ENCODE data around the gene XPO4. TPM values are rescaled to one million over a fixed set of nuclear protein-coding genes. Genes with fewer than 3 reads are reported as not detected.

The XPO4 gene
- total and polyA plus RNA-seq, 5 donors from 2014 or later, result 4.4 to 26.3 (median 8.1) TPM

- Mint-ChIP-seq H3K4me3 (no peak overlapping the region), H3K27me3 (peaks cover 5% of the 10 kb centered on the region), H3K27ac (no peak overlapping the region), H3K36me3 (peaks cover 12% of the 10 kb centered on the region), H3K4me1 (peaks cover 10 to 35% (median 27%) of the 10 kb centered on the region in 4 donors), H3K9me3 (no peaks in the 10 kb centered on the region)
- no peak overlapping the region for H3K27ac ChIP-seq (ENCODE audit: insufficient read depth, low read length, poor library complexity, severe bottlenecking)
- DNase-seq, result no peak
- H3K27me3 ChIP-seq (ENCODE audit: control insufficient read depth, insufficient read depth, low read length), result no peaks in the 10 kb centered on the region
- H3K4me3 ChIP-seq (ENCODE audit: low read depth, low read length), result no peak overlapping the region
- peaks cover 19% of the 10 kb centered on the region for H3K36me3 ChIP-seq (ENCODE audit: control insufficient read depth, insufficient read depth, low read length)
- no peaks in the 10 kb centered on the region for H3K4me1 ChIP-seq (ENCODE audit: control insufficient read depth, insufficient read depth, low read length, poor library complexity, severe bottlenecking)
- no peaks in the 10 kb centered on the region for H3K9me3 ChIP-seq (ENCODE audit: control insufficient read depth in 2 of 2, low read length in 2 of 2)
- no peak for ATAC-seq (ENCODE audit: low read depth in 2 of 2)
Observed at GRCh38 chr13:20780317-20780716, 122.2 kb downstream of the XPO4 start.

GRCh38 chr13:20779405-20779804 is 123.1 kb downstream of the XPO4 start:
- Mint-ChIP-seq H3K27ac (peak overlapping the region in 1 of 3 donors; percentile 3), H3K9me3 (no peaks in the 10 kb centered on the region), H3K4me1 (peaks cover 18 to 37% (median 35%) of the 10 kb centered on the region in 4 donors), H3K27me3 (peaks cover 2% of the 10 kb centered on the region), H3K4me3 (no peak overlapping the region), H3K36me3 (peaks cover 12% of the 10 kb centered on the region)
- H3K4me1 ChIP-seq (ENCODE audit: control insufficient read depth, insufficient read depth, low read length, poor library complexity, severe bottlenecking), result no peaks in the 10 kb centered on the region
- peaks cover 17% of the 10 kb centered on the region for H3K36me3 ChIP-seq (ENCODE audit: control insufficient read depth, insufficient read depth, low read length)
- DNase-seq (no peak), ATAC-seq (ENCODE audit: low read depth in 2 of 2) (no peak)
- H3K4me3 ChIP-seq (ENCODE audit: low read depth, low read length), result no peak overlapping the region
- H3K27ac ChIP-seq (ENCODE audit: insufficient read depth, low read length, poor library complexity, severe bottlenecking), result no peak overlapping the region
- no peaks in the 10 kb centered on the region for H3K9me3 ChIP-seq (ENCODE audit: control insufficient read depth in 2 of 2, low read length in 2 of 2)
- H3K27me3 ChIP-seq (ENCODE audit: control insufficient read depth, insufficient read depth, low read length), result no peaks in the 10 kb centered on the region

- no peak overlapping the region for H3K27ac ChIP-seq (ENCODE audit: insufficient read depth, low read length, poor library complexity, severe bottlenecking)
- H3K36me3 ChIP-seq (ENCODE audit: control insufficient read depth, insufficient read depth, low read length), result peaks cover 9% of the 10 kb centered on the region
- H3K27me3 ChIP-seq (ENCODE audit: control insufficient read depth, insufficient read depth, low read length), result no peaks in the 10 kb centered on the region
- H3K27me3 Mint-ChIP-seq, result no peaks in the 10 kb centered on the region
- H3K4me3 Mint-ChIP-seq, result no peak overlapping the region
- H3K4me3 ChIP-seq (ENCODE audit: low read depth, low read length), result no peak overlapping the region
- H3K36me3 Mint-ChIP-seq, result peaks cover 1% of the 10 kb centered on the region
- no peak overlapping the region for H3K27ac Mint-ChIP-seq
- peaks cover 26 to 38% (median 27%) of the 10 kb centered on the region in 4 donors for H3K4me1 Mint-ChIP-seq
- H3K9me3 ChIP-seq (ENCODE audit: control insufficient read depth in 2 of 2, low read length in 2 of 2), result no peaks in the 10 kb centered on the region
- ATAC-seq (ENCODE audit: low read depth in 2 of 2), result no peak
- DNase-seq, result no peak
- H3K4me1 ChIP-seq (ENCODE audit: control insufficient read depth, insufficient read depth, low read length, poor library complexity, severe bottlenecking), result peaks cover 9% of the 10 kb centered on the region
- no peaks in the 10 kb centered on the region for H3K9me3 Mint-ChIP-seq
Observed at GRCh38 chr13:20778311-20778710, 124.2 kb downstream of the XPO4 start.

GRCh38 chr13:20776751-20777150 is 125.8 kb downstream of the XPO4 start:
- Mint-ChIP-seq H3K9me3 (no peaks in the 10 kb centered on the region), H3K4me1 (peaks cover 21 to 40% (median 33%) of the 10 kb centered on the region in 4 donors), H3K36me3 (no peaks in the 10 kb centered on the region), H3K4me3 (peak overlapping the region in 2 of 4 donors; percentile 22 to 43), H3K27ac (peak overlapping the region in 1 of 3 donors; percentile 20), H3K27me3 (no peaks in the 10 kb centered on the region)
- peaks cover 2% of the 10 kb centered on the region for H3K36me3 ChIP-seq (ENCODE audit: control insufficient read depth, insufficient read depth, low read length)
- no peaks in the 10 kb centered on the region for H3K27me3 ChIP-seq (ENCODE audit: control insufficient read depth, insufficient read depth, low read length)
- H3K4me1 ChIP-seq (ENCODE audit: control insufficient read depth, insufficient read depth, low read length, poor library complexity, severe bottlenecking), result peaks cover 23% of the 10 kb centered on the region
- DNase-seq, result no peak
- no peak overlapping the region for H3K27ac ChIP-seq (ENCODE audit: insufficient read depth, low read length, poor library complexity, severe bottlenecking)
- no peak for ATAC-seq (ENCODE audit: low read depth in 2 of 2)
- no peak overlapping the region for H3K4me3 ChIP-seq (ENCODE audit: low read depth, low read length)
- H3K9me3 ChIP-seq (ENCODE audit: control insufficient read depth in 2 of 2, low read length in 2 of 2), result no peaks in the 10 kb centered on the region

- H3K27me3 ChIP-seq (ENCODE audit: control insufficient read depth, insufficient read depth, low read length), result no peaks in the 10 kb centered on the region
- Mint-ChIP-seq H3K36me3 (peaks cover 4% of the 10 kb centered on the region), H3K27ac (no peak overlapping the region), H3K4me3 (no peak overlapping the region), H3K4me1 (peaks cover 27 to 46% (median 37%) of the 10 kb centered on the region in 4 donors), H3K27me3 (no peaks in the 10 kb centered on the region), H3K9me3 (no peaks in the 10 kb centered on the region)
- H3K27ac ChIP-seq (ENCODE audit: insufficient read depth, low read length, poor library complexity, severe bottlenecking), result no peak overlapping the region
- ATAC-seq (ENCODE audit: low read depth in 2 of 2) (no peak), DNase-seq (no peak)
- no peaks in the 10 kb centered on the region for H3K36me3 ChIP-seq (ENCODE audit: control insufficient read depth, insufficient read depth, low read length)
- no peak overlapping the region for H3K4me3 ChIP-seq (ENCODE audit: low read depth, low read length)
- H3K9me3 ChIP-seq (ENCODE audit: control insufficient read depth in 2 of 2, low read length in 2 of 2), result no peaks in the 10 kb centered on the region
- H3K4me1 ChIP-seq (ENCODE audit: control insufficient read depth, insufficient read depth, low read length, poor library complexity, severe bottlenecking), result peaks cover 23% of the 10 kb centered on the region
Observed at GRCh38 chr13:20775961-20776360, 126.6 kb downstream of the XPO4 start.

GRCh38 chr13:20774746-20775145 is 127.8 kb downstream of the XPO4 start:
- Mint-ChIP-seq H3K9me3 (peaks cover 0 to 8% (median under 1%) of the 10 kb centered on the region in 7 donors), H3K4me3 (peak overlapping the region; percentile 87 to 99 (median 95)), H3K27ac (peak overlapping the region in 2 of 3 donors; percentile 27 to 98), H3K27me3 (no peaks in the 10 kb centered on the region), H3K4me1 (peaks cover 31 to 49% (median 39%) of the 10 kb centered on the region in 4 donors), H3K36me3 (peaks cover 12% of the 10 kb centered on the region)
- Histone ChIP-seq H3K36me3 (ENCODE audit: control insufficient read depth, insufficient read depth, low read length) (peaks cover 3% of the 10 kb centered on the region), H3K27ac (ENCODE audit: insufficient read depth, low read length, poor library complexity, severe bottlenecking) (no peak overlapping the region), H3K4me1 (ENCODE audit: control insufficient read depth, insufficient read depth, low read length, poor library complexity, severe bottlenecking) (peaks cover 23% of the 10 kb centered on the region), H3K9me3 (ENCODE audit: control insufficient read depth in 2 of 2, low read length in 2 of 2) (peaks cover 0 to 4% of the 10 kb centered on the region in 2 experiments), H3K4me3 (ENCODE audit: low read depth, low read length) (no peak overlapping the region), H3K27me3 (ENCODE audit: control insufficient read depth, insufficient read depth, low read length) (no peaks in the 10 kb centered on the region)
- no peak for ATAC-seq (ENCODE audit: low read depth in 2 of 2)
- no peak for DNase-seq

GRCh38 chr13:20773194-20774080 is 129.1 kb downstream of the XPO4 start, which contains the start of gene EEF1AKMT1:
TSS of gene EEF1AKMT1 (minus strand) at chr13:20773961. CDS start at chr13:20757598, 16,363 bp downstream.
- Mint-ChIP-seq H3K4me1 (peaks cover 30 to 57% (median 46%) of the 10 kb centered on the region in 4 donors), H3K4me3 (peak within 1 kb of the TSS; percentile 87 to 99 (median 95)), H3K36me3 (peaks cover 22% of the 10 kb centered on the region), H3K27me3 (no peaks in the 10 kb centered on the region), H3K27ac (peak within 1 kb of the TSS; percentile 98 to 99 (median 98)), H3K9me3 (peaks cover 0 to 12% (median 3%) of the 10 kb centered on the region in 7 donors)
- peak within 1 kb of the TSS; percentile 89 for H3K27ac ChIP-seq (ENCODE audit: insufficient read depth, low read length, poor library complexity, severe bottlenecking)
- DNase-seq (peak; percentile 85 to 95 (median 92)), ATAC-seq (ENCODE audit: low read depth in 2 of 2) (peak; percentile 85 to 88)
- peaks cover 23% of the 10 kb centered on the region for H3K4me1 ChIP-seq (ENCODE audit: control insufficient read depth, insufficient read depth, low read length, poor library complexity, severe bottlenecking)
- H3K36me3 ChIP-seq (ENCODE audit: control insufficient read depth, insufficient read depth, low read length), result peaks cover 3% of the 10 kb centered on the region
- no peaks in the 10 kb centered on the region for H3K27me3 ChIP-seq (ENCODE audit: control insufficient read depth, insufficient read depth, low read length)
- peaks cover 4% of the 10 kb centered on the region in 2 experiments for H3K9me3 ChIP-seq (ENCODE audit: control insufficient read depth in 2 of 2, low read length in 2 of 2)
- peak within 1 kb of the TSS; percentile 76 for H3K4me3 ChIP-seq (ENCODE audit: low read depth, low read length)
